AG09309 (cell line): ENCODE data around the gene PHACTR3.

ENCODE experiments used
- DNase-seq: peaks from one replicate; pipeline ENCODE4 v3.0.0-alpha.2; 2010; ENCODE audit warnings: low read depth
- H3K4me3 ChIP-seq: 2 replicates; pipeline ENCODE4 v1.5.1; 2011; ENCODE audit warnings: mild to moderate bottlenecking, low read depth, low read length, moderate library complexity; ENCODE audit not compliant: control insufficient read depth
- CTCF ChIP-seq: IDR thresholded peaks from 2 replicates; pipeline ENCODE4 v1.5.1; 2011; ENCODE audit warnings: mild to moderate bottlenecking, low read depth, low read length, inconsistent platforms; ENCODE audit not compliant: insufficient read depth, control insufficient read depth; ENCODE audit errors: missing control alignments

The PHACTR3 gene

GRCh38 chr20:59688356-59688755 lies 84.0 kb downstream of the PHACTR3 start:
- no peak for DNase-seq
- no peak for TF ChIP-seq CTCF

GRCh38 chr20:59688999-59689398 lies 84.7 kb downstream of the PHACTR3 start:
- no peak for DNase-seq
- TF ChIP-seq CTCF: no peak
- H3K4me3 ChIP-seq: no peak overlapping the region

More at GRCh38 chr20:59688356-59688755, 84.0 kb downstream of the PHACTR3 start:
- no peak overlapping the region for H3K4me3 ChIP-seq

- H3K4me3 ChIP-seq: no peak overlapping the region
- DNase-seq: no peak
- TF ChIP-seq CTCF: no peak
These were observed 85.8 kb downstream of the PHACTR3 start for GRCh38 chr20:59690101-59690500.

GRCh38 chr20:59690976-59691375 lies 86.6 kb downstream of the PHACTR3 start:
- no peak overlapping the region for H3K4me3 ChIP-seq
- TF ChIP-seq CTCF: no peak
- no peak for DNase-seq

GRCh38 chr20:59692139-59692538 lies 87.8 kb downstream of the PHACTR3 start:
- DNase-seq: no peak
- TF ChIP-seq CTCF: no peak
- no peak overlapping the region for H3K4me3 ChIP-seq

- no peak overlapping the region for H3K4me3 ChIP-seq
These were observed 89.2 kb downstream of the PHACTR3 start for GRCh38 chr20:59693587-59693986.

More at GRCh38 chr20:59693587-59693986, 89.2 kb downstream of the PHACTR3 start:
- no peak for TF ChIP-seq CTCF
- DNase-seq: no peak
